DND-41 (cell line): ENCODE measurements around the gene MRPL36.

ENCODE experiments used
- ATAC-seq: fragments of 200-7000 bp; cut with Tn5 transposase; 3 replicates; pipeline ENCODE4 v1.9.1; 2021; ENCODE audit warnings: low read depth; ENCODE audit not compliant: insufficient read depth
- DNase-seq: peaks from one replicate; pipeline ENCODE4 v3.0.0-alpha.2; 2020
- H2AFZ ChIP-seq: 2 replicates; pipeline ENCODE4 v1.6.0; 2012; ENCODE audit warnings: low read depth, low read length
- H3K27ac ChIP-seq: 2 replicates; pipeline ENCODE4 v1.5.1; 2012; ENCODE audit warnings: low read length, inconsistent platforms
- H3K27me3 ChIP-seq: fragments of 200-600 bp; sonication (generic); 2 replicates; pipeline ENCODE4 v1.6.0; 2012; ENCODE audit warnings: low read length, mild to moderate bottlenecking, inconsistent platforms; ENCODE audit not compliant: insufficient read depth, poor library complexity
- H3K36me3 ChIP-seq: 2 replicates; pipeline ENCODE4 v1.5.1; 2012; ENCODE audit warnings: low read length, inconsistent platforms; ENCODE audit not compliant: insufficient read depth
- H3K4me1 ChIP-seq: 2 replicates; pipeline ENCODE4 v1.5.1; 2012; ENCODE audit warnings: mild to moderate bottlenecking, low read length; ENCODE audit not compliant: insufficient read depth
- H3K4me2 ChIP-seq: 2 replicates; pipeline ENCODE4 v1.6.0; 2012; ENCODE audit warnings: mild to moderate bottlenecking, moderate library complexity, low read length, inconsistent platforms; ENCODE audit not compliant: insufficient read depth
- H3K4me3 ChIP-seq, 2 experiments: fragments of 200-600 bp in 1 of 2; shearing (Covaris generic) in 1 of 2; 2 replicates each; pipeline ENCODE4 v1.5.1; 2012 to 2016; ENCODE audit warnings: inconsistent platforms in 2 of 2, low read length in 2 of 2, mild to moderate bottlenecking in 2 of 2, low read depth in 1 of 2, moderate library complexity in 1 of 2
- H3K79me2 ChIP-seq: 2 replicates; pipeline ENCODE4 v1.6.0; 2012; ENCODE audit warnings: low read length, inconsistent platforms; ENCODE audit not compliant: insufficient read depth
- H3K9ac ChIP-seq: 2 replicates; pipeline ENCODE4 v1.6.0; 2012; ENCODE audit warnings: low read depth, mild to moderate bottlenecking, inconsistent platforms, low read length, moderate library complexity
- H3K9me3 ChIP-seq: 2 replicates; pipeline ENCODE4 v1.5.1; 2012; ENCODE audit warnings: low read length, moderate library complexity, mild to moderate bottlenecking, inconsistent platforms; ENCODE audit not compliant: insufficient read depth, severe bottlenecking
- H4K20me1 ChIP-seq: 2 replicates; pipeline ENCODE4 v1.6.0; 2012; ENCODE audit warnings: low read length; ENCODE audit not compliant: insufficient read depth
- CTCF ChIP-seq: IDR thresholded peaks from 2 replicates; pipeline ENCODE4 v1.5.1; 2012; ENCODE audit warnings: borderline replicate concordance, low read length, moderate library complexity, mild to moderate bottlenecking; ENCODE audit not compliant: poor library complexity, severe bottlenecking; ENCODE audit errors: extremely low read depth
- EZH2 ChIP-seq: IDR thresholded peaks from 3 replicates; pipeline ENCODE4 v1.6.1; 2012; ENCODE audit warnings: borderline replicate concordance, low read depth, mild to moderate bottlenecking, moderate library complexity, low read length, inconsistent platforms; ENCODE audit not compliant: severe bottlenecking

Gene MRPL36

GRCh38 chr5:1751864-1752822 lies 47.5 kb downstream of the MRPL36 start:
- no peaks in the 10 kb centered on the region for H4K20me1 ChIP-seq
- no peak overlapping the region for H2AFZ ChIP-seq
- no peak overlapping the region for H3K4me3 ChIP-seq
- H3K36me3 ChIP-seq: no peaks in the 10 kb centered on the region
- no peak overlapping the region for H3K4me2 ChIP-seq
- H3K9ac ChIP-seq: no peak overlapping the region
- DNase-seq: no peak
- TF ChIP-seq EZH2: no peak
- no peak for TF ChIP-seq CTCF
- no peak overlapping the region for H3K27ac ChIP-seq
- no peak for ATAC-seq
- peaks cover 13% of the 10 kb centered on the region for H3K27me3 ChIP-seq
- H3K9me3 ChIP-seq: no peaks in the 10 kb centered on the region
- no peaks in the 10 kb centered on the region for H3K79me2 ChIP-seq
- H3K4me1 ChIP-seq: no peaks in the 10 kb centered on the region

- no peak for ATAC-seq
- no peak overlapping the region for H3K4me3 ChIP-seq
- H3K4me2 ChIP-seq: no peak overlapping the region
- H3K36me3 ChIP-seq: no peaks in the 10 kb centered on the region
- peaks cover 13% of the 10 kb centered on the region for H3K27me3 ChIP-seq
- no peak overlapping the region for H3K9ac ChIP-seq
- TF ChIP-seq EZH2: no peak
- TF ChIP-seq CTCF: no peak
- no peaks in the 10 kb centered on the region for H3K4me1 ChIP-seq
- H3K9me3 ChIP-seq: no peaks in the 10 kb centered on the region
- no peak overlapping the region for H2AFZ ChIP-seq
- H3K79me2 ChIP-seq: no peaks in the 10 kb centered on the region
- no peak overlapping the region for H3K27ac ChIP-seq
- no peak for DNase-seq
- no peaks in the 10 kb centered on the region for H4K20me1 ChIP-seq
Measured at GRCh38 chr5:1751026-1751863, 48.4 kb downstream of the MRPL36 start.

GRCh38 chr5:1750469-1750868 lies 49.2 kb downstream of the MRPL36 start:
- DNase-seq (no peak), ATAC-seq (no peak)
- Histone ChIP-seq H3K27ac (no peak overlapping the region), H3K36me3 (no peaks in the 10 kb centered on the region), H4K20me1 (no peaks in the 10 kb centered on the region), H3K27me3 (peaks cover 13% of the 10 kb centered on the region), H2AFZ (no peak overlapping the region), H3K9ac (no peak overlapping the region), H3K79me2 (no peaks in the 10 kb centered on the region), H3K4me3 (no peak overlapping the region), H3K4me1 (no peaks in the 10 kb centered on the region), H3K4me2 (no peak overlapping the region), H3K9me3 (no peaks in the 10 kb centered on the region)
- TF ChIP-seq EZH2: no peak
- TF ChIP-seq CTCF: no peak
